Osteoblast (primary cell): ENCODE data around the gene GRAMD4. TPM values are rescaled to one million over a fixed set of nuclear protein-coding genes. Genes with fewer than 3 reads are reported as not detected.

Experiments used
- DNase-seq: peaks from one replicate; pipeline ENCODE4 v3.0.0; 2011; ENCODE audit warnings: low spot score, mixed read lengths; ENCODE audit not compliant: insufficient read length; ENCODE audit errors: missing footprints
- H2AFZ ChIP-seq: 2 replicates; pipeline ENCODE4 v1.6.0; 2011; ENCODE audit warnings: mild to moderate bottlenecking, low read length
- H3K27ac ChIP-seq: 2 replicates; pipeline ENCODE4 v1.5.1; 2011; ENCODE audit warnings: mild to moderate bottlenecking, low read depth, low read length, moderate library complexity
- H3K27me3 ChIP-seq: 2 replicates; pipeline ENCODE4 v1.6.0; 2012; ENCODE audit warnings: mild to moderate bottlenecking, control low read depth, inconsistent platforms, low read length, moderate library complexity; ENCODE audit not compliant: insufficient read depth
- H3K36me3 ChIP-seq: 2 replicates; pipeline ENCODE4 v1.5.1; 2011; ENCODE audit warnings: mild to moderate bottlenecking, low read length, control low read depth, moderate library complexity; ENCODE audit not compliant: insufficient read depth
- H3K4me1 ChIP-seq: 2 replicates; pipeline ENCODE4 v1.5.1; 2011; ENCODE audit warnings: mild to moderate bottlenecking, low read length, control low read depth, moderate library complexity; ENCODE audit not compliant: insufficient read depth
- H3K4me2 ChIP-seq: 2 replicates; pipeline ENCODE4 v1.6.0; 2011; ENCODE audit warnings: mild to moderate bottlenecking, low read length; ENCODE audit not compliant: insufficient read depth
- H3K4me3 ChIP-seq: fragments of 200-600 bp; sonication (generic); 3 replicates; pipeline ENCODE4 v1.5.1; 2012; ENCODE audit warnings: mild to moderate bottlenecking, low read length, inconsistent platforms; ENCODE audit not compliant: insufficient read depth
- H3K79me2 ChIP-seq: 2 replicates; pipeline ENCODE4 v1.6.0; 2012; ENCODE audit warnings: mild to moderate bottlenecking, low read length, control low read depth, inconsistent platforms; ENCODE audit not compliant: insufficient read depth
- H3K9me3 ChIP-seq: 2 replicates; pipeline ENCODE4 v1.5.1; 2011; ENCODE audit warnings: low read depth, low read length, control low read depth
- H4K20me1 ChIP-seq: 2 replicates; pipeline ENCODE4 v1.6.0; 2012; ENCODE audit warnings: mild to moderate bottlenecking, low read length, control low read depth; ENCODE audit not compliant: insufficient read depth
- total RNA-seq: library from RNA; depleted of rRNA; stranded (reverse); fragments of >200 nt; gene quantifications from 2 replicates; pipeline ENCODE4 v1.2.3, GENCODE V29; 2012
- TF ChIP-seq, protein P1 (sequence below): IDR thresholded peaks from 2 replicates; pipeline ENCODE4 v1.5.1; 2011; ENCODE audit warnings: mild to moderate bottlenecking, low read depth, low read length, moderate library complexity; ENCODE audit errors: extremely low read depth

Gene GRAMD4
- total RNA-seq, 1 donor = 17.0 TPM

DNA sequence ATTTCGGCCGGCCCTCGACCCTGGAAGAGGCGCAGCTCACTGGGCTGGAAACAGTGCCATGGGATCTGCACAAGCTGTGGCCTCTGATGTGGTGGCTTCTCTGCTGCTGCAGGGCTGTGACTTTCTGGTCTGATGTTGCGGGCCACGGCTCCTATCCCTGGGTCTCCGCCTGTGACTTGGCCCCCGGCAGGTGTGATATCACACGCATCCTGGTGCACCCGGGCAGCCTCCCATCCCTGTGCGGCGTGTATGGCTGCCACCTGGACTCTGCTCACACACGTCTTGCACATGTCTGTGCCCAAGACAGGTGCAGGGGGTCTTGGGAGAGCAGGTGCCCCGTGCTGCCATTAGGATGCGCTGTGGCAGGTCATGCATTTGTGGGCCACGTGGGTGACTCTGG lies 31.1 kb downstream of the GRAMD4 start:
- Histone ChIP-seq H2AFZ (no peak overlapping the region), H3K27ac (no peak overlapping the region), H3K79me2 (no peaks in the 10 kb centered on the region), H3K36me3 (no peaks in the 10 kb centered on the region), H3K4me2 (no peak overlapping the region), H3K27me3 (no peaks in the 10 kb centered on the region), H3K4me3 (no peak overlapping the region), H3K9me3 (no peaks in the 10 kb centered on the region), H3K4me1 (peaks cover 9% of the 10 kb centered on the region), H4K20me1 (peaks cover 51% of the 10 kb centered on the region)
- no peak for DNase-seq
- TF ChIP-seq, protein P1, sequence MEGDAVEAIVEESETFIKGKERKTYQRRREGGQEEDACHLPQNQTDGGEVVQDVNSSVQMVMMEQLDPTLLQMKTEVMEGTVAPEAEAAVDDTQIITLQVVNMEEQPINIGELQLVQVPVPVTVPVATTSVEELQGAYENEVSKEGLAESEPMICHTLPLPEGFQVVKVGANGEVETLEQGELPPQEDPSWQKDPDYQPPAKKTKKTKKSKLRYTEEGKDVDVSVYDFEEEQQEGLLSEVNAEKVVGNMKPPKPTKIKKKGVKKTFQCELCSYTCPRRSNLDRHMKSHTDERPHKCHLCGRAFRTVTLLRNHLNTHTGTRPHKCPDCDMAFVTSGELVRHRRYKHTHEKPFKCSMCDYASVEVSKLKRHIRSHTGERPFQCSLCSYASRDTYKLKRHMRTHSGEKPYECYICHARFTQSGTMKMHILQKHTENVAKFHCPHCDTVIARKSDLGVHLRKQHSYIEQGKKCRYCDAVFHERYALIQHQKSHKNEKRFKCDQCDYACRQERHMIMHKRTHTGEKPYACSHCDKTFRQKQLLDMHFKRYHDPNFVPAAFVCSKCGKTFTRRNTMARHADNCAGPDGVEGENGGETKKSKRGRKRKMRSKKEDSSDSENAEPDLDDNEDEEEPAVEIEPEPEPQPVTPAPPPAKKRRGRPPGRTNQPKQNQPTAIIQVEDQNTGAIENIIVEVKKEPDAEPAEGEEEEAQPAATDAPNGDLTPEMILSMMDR = no peak

DNA sequence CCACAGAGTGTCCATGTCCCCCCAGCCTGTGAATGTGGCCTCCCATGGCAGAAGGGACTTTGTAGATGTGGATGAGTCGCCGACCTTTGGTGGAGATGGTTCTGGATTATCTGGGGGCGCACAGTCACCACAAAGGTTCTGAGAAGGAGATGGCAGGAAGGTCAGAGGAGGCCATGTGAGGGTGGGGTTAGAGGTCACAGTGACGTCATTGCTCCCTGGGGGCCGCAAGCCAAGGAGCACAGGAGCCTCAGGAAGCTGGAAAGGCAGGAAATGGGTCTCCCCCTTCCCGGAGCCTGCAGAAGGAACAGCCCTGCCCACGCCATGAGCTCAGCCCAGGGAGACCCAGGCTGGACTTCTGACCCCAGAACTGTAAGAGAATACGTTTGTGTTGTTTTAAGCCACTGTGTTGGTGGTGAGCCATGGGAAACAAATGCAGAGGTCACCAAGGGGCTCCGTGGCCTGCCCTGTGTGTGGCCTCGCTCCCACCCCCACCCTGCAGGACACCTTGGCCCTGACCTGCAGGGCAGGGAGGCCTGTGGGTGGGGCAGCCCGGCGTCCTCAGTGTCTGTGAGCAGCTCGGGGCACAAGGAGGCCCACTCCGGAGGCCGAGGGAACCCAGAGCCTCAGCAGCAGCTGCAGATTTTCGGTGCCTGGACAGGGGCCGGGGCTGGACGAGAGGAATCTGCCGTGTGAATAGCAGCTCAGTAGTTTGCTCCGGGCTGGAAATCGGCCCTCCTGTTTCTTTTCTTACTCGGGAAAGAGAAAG lies 32.1 kb downstream of the GRAMD4 start:
- Histone ChIP-seq H3K36me3 (no peaks in the 10 kb centered on the region), H3K4me2 (no peak overlapping the region), H3K27me3 (no peaks in the 10 kb centered on the region)

DNA sequence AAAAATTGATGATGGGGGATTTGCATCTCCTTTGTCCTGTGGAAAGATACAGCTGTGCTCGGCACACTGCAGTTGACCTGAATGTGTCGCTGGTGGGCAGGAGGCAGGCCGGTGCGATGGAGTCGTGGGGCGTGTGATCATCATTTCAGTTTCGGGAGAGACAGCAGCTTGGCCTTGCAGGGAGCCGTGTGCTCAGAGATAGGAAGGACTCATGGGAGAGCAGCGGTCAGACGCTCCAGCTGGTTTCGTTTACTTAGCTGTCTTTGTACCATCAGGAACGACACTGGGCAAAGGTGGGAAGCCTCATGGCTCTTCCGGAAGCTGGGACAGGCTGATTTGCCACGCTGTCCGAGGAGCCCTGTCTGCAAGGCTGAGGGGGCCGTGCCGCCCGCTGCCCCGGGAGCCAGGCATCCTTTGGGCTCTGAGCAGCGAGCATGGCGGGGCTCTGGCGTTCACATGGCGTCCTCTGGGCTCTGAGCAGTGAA lies 32.7 kb downstream of the GRAMD4 start:
- Histone ChIP-seq H2AFZ (no peak overlapping the region), H4K20me1 (peaks cover 49% of the 10 kb centered on the region), H3K36me3 (no peaks in the 10 kb centered on the region), H3K4me2 (no peak overlapping the region), H3K9me3 (no peaks in the 10 kb centered on the region), H3K27ac (no peak overlapping the region), H3K4me3 (no peak overlapping the region), H3K27me3 (no peaks in the 10 kb centered on the region), H3K4me1 (peaks cover 9% of the 10 kb centered on the region), H3K79me2 (no peaks in the 10 kb centered on the region)
- TF ChIP-seq, protein P1 = no peak
- DNase-seq = peak; percentile 92

More for the DNA sequence above, 32.1 kb downstream of the GRAMD4 start:
- no peak overlapping the region for H2AFZ ChIP-seq
- peaks cover 53% of the 10 kb centered on the region for H4K20me1 ChIP-seq
- TF ChIP-seq, protein P1 = no peak
- H3K4me1 ChIP-seq = peaks cover 9% of the 10 kb centered on the region
- no peaks in the 10 kb centered on the region for H3K79me2 ChIP-seq
- peak; percentile 95 for DNase-seq
- no peaks in the 10 kb centered on the region for H3K9me3 ChIP-seq
- H3K4me3 ChIP-seq = no peak overlapping the region
- H3K27ac ChIP-seq = no peak overlapping the region

DNA sequence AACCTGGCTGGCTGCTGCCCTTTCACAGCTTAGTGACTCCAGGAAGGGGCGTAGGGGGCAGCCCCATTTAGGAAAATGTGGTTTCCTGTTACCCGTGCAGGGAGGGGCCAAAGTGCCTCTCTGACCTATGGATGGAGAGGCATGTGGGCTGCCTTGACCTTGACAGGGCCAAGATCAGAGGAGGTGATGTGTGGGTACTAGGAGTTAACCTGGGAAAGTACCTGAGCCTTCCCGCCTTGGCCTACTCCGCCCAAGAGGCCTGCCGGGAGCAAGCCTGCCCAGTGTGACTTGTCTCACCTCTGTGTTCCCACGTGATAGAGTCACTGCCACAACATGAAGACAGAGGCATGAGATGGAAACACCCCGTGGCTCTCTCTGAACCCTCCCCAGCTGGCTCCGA lies 33.4 kb downstream of the GRAMD4 start:
- H3K9me3 ChIP-seq = no peaks in the 10 kb centered on the region
- TF ChIP-seq, protein P1 = no peak
- H3K36me3 ChIP-seq = no peaks in the 10 kb centered on the region
- H3K27me3 ChIP-seq = no peaks in the 10 kb centered on the region
- H3K27ac ChIP-seq = no peak overlapping the region
- H2AFZ ChIP-seq = no peak overlapping the region
- peaks cover 9% of the 10 kb centered on the region for H3K4me1 ChIP-seq
- H3K4me2 ChIP-seq = no peak overlapping the region
- no peak for DNase-seq
- H3K79me2 ChIP-seq = no peaks in the 10 kb centered on the region
- no peak overlapping the region for H3K4me3 ChIP-seq
- peaks cover 48% of the 10 kb centered on the region for H4K20me1 ChIP-seq
